ENCODE data around the gene EMP2. TPM values are rescaled to one million over a fixed set of nuclear protein-coding genes. Genes with fewer than 3 reads are reported as not detected.
A peak's percentile ranks its signal among the peaks of the same experiment; 100 is the strongest.

Gene EMP2
- total and polyA plus RNA-seq, 2 of the 4 experiments (the other 2 are of a cell fraction) = 13.8 to 18.3 TPM

DNA sequence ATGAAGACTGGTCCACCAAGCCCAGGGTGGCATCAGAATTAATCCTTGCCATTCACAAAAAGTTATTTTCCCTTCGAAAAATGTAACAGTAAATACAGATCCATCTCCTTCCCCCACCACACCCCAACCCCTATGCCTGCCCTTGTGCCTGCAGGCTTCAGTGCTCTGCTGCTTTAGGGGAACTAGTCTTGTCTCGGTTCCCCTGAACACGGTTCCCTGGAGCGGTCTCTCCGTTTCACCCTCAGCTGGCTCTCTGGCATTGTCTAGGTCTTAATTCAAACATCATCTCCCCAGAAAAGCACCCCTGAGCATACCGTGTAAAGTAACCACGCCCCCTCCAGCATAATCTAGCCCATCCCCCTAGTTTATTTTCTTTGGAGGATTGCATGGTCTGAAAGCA lies 25.8 kb downstream of the EMP2 start:
- Histone ChIP-seq H2BK120ac (ENCODE audit: low read depth, low read length) (no peak overlapping the region), H3K4me3 (ENCODE audit: insufficient read depth, low read depth, low read length) (no peak overlapping the region), H3K18ac (ENCODE audit: low read depth, low read length) (no peak overlapping the region), H3K23ac (ENCODE audit: low read depth, low read length) (no peak overlapping the region), H3K56ac (ENCODE audit: extremely low read depth, insufficient read depth, low read length) (no peak overlapping the region), H2BK5ac (ENCODE audit: low read depth, low read length, poor library complexity, severe bottlenecking) (no peak overlapping the region), H3K36me3 (ENCODE audit: control insufficient read depth, insufficient read depth, low read length) (0 out of 2 replicates have a peak, but pooled peaks cover 2% of the 10 kb centered on the region), H2AFZ (replicated peaks; ENCODE audit: low read length, poor library complexity) (no peak overlapping the region), H4K8ac (ENCODE audit: low read depth in 2 of 2, low read length in 2 of 2) (no peak overlapping the region), H4K91ac (ENCODE audit: insufficient read depth, low read depth, low read length) (no peak overlapping the region), H4K20me1 (ENCODE audit: insufficient read depth, low read length) (no peaks in the 10 kb centered on the region), H3K4me2 (ENCODE audit: low read depth, low read length) (no peak overlapping the region), H2AK5ac (ENCODE audit: low read depth, low read length) (no peak overlapping the region), H3K27me3 (ENCODE audit: control insufficient read depth, insufficient read depth, low read length) (no peaks in the 10 kb centered on the region), H2BK15ac (ENCODE audit: low read depth, low read length) (no peak overlapping the region), H2BK20ac (ENCODE audit: low read depth, low read length) (no peak overlapping the region), H3K9ac (ENCODE audit: low read depth, low read length) (no peak overlapping the region), H3K79me1 (ENCODE audit: low read depth in 1 of 2, low read length in 2 of 2) (peaks cover 10 to 37% of the 10 kb centered on the region in 2 experiments), H3K27ac (ENCODE audit: insufficient read depth, low read length) (no peak overlapping the region), H3K9me1 (ENCODE audit: insufficient read depth, low read length) (peaks cover 4% of the 10 kb centered on the region; the same call in 1 of the 2 replicates), H3K4ac (ENCODE audit: low read depth, low read length) (no peak overlapping the region), H3K9me3 (ENCODE audit: control insufficient read depth, insufficient read depth, low read length) (no peaks in the 10 kb centered on the region; the same call in 1 of the 2 replicates), H3K4me1 (ENCODE audit: control insufficient read depth, insufficient read depth, low read length) (peaks cover 3% of the 10 kb centered on the region; the same call in 1 of the 2 replicates), H2AK9ac (replicated peaks; ENCODE audit: low read depth, low read length, poor library complexity) (no peak overlapping the region), H4K5ac (ENCODE audit: low read depth, low read length) (no peak overlapping the region), H3K14ac (replicated peaks; ENCODE audit: low read depth, low read length) (no peak overlapping the region)
- POLR2A ChIA-PET (ENCODE audit: unreplicated experiment) = no interaction called here
- dilution Hi-C loops (cut with HindIII; ENCODE audit: low sequenced_read_pairs, unreplicated experiment) = no loop called here
- intact Hi-C loops (cut with micrococcal nuclease) = no loop called here
- DNase-seq (no peak), ATAC-seq (ENCODE audit: low read depth) (peak; percentile 29; the same call in 1 of the 2 replicates)
- CTCF ChIA-PET = no interaction called here
- no TSS peak for BruUV-seq (replicated peaks)
- TF ChIP-seq, protein P1, sequence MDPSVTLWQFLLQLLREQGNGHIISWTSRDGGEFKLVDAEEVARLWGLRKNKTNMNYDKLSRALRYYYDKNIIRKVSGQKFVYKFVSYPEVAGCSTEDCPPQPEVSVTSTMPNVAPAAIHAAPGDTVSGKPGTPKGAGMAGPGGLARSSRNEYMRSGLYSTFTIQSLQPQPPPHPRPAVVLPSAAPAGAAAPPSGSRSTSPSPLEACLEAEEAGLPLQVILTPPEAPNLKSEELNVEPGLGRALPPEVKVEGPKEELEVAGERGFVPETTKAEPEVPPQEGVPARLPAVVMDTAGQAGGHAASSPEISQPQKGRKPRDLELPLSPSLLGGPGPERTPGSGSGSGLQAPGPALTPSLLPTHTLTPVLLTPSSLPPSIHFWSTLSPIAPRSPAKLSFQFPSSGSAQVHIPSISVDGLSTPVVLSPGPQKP (IDR thresholded peaks at IDR 0.05; ENCODE audit: borderline replicate concordance, low read depth, low read length) = no peak
- no peak for TF ChIP-seq BHLHE40 (IDR thresholded peaks at IDR 0.05; ENCODE audit: low read depth, low read length)
- no peak for TF ChIP-seq RAD21 (IDR thresholded peaks at IDR 0.05; ENCODE audit: low read length)
- TF ChIP-seq CEBPB (IDR thresholded peaks at IDR 0.05; ENCODE audit: low read depth, low read length) = no peak
- no peak for TF ChIP-seq MXI1 (IDR thresholded peaks at IDR 0.05; ENCODE audit: borderline replicate concordance, low read depth, low read length)
- no peak for TF ChIP-seq POLR2A (IDR thresholded peaks at IDR 0.05; ENCODE audit: low read depth, low read length)
- no peak for TF ChIP-seq NFE2L2 (IDR thresholded peaks at IDR 0.05; ENCODE audit: low read depth, low read length)
- no peak for TF ChIP-seq RFX5 (IDR thresholded peaks at IDR 0.05; ENCODE audit: low read depth, low read length)
- no peak for TF ChIP-seq SMC3 (IDR thresholded peaks at IDR 0.05; ENCODE audit: low read depth, low read length)
- no peak for TF ChIP-seq CHD1 (IDR thresholded peaks at IDR 0.05; ENCODE audit: low read depth, low read length)
- no peak for TF ChIP-seq MAFK (IDR thresholded peaks at IDR 0.05; ENCODE audit: low read depth, low read length)
- no peak for TF ChIP-seq RCOR1 (IDR thresholded peaks at IDR 0.05; ENCODE audit: insufficient replicate concordance, low read length)
- no peak for TF ChIP-seq MAZ (IDR thresholded peaks at IDR 0.05; ENCODE audit: borderline replicate concordance, low read depth, low read length)
- in situ Hi-C loops (cut with MboI; ENCODE audit: low sequenced_read_pairs) = no loop called here
- WGBS, 2 experiments (ENCODE audit: extremely low coverage in 2 of 2, insufficient read length in 1 of 2) = 85% methylated on average over 3 of the region's 7 CpGs; no CpG with 5 or more reads in 1 of the 2 experiments
